T-cell (primary cell): Measurements from ENCODE around the gene RHBDD3. TPM values are rescaled to one million over a fixed set of nuclear protein-coding genes. Genes with fewer than 3 reads are reported as not detected.
A peak's percentile ranks its signal among the peaks of the same experiment; 100 is the strongest.

Experiments used
- ATAC-seq, 4 experiments: fragments of 200-7000 bp in 3 of 4; fragments of 150-1000 bp in 1 of 4; cut with Tn5 transposase; replicated peaks in 1 of 4; 1 replicate in 3 of 4; 2 replicates in 1 of 4; pipeline ENCODE4 v1.10.0; 2021; ENCODE audit warnings: moderate library complexity in 3 of 4, mild to moderate bottlenecking in 2 of 4, moderate number of reproducible peaks in 1 of 4
- CTCF ChIA-PET, 2 donors: fragments of 300-600 bp; sonication (Branson Sonifier 250); formaldehyde crosslinking; loops; one replicate each; lab custom pipeline; 2022; ENCODE audit warnings: antibody characterized with exemption in 2 of 2; lab: Charles Lee
- POLR2A ChIA-PET, 2 donors: fragments of 300-600 bp; sonication (Branson Sonifier 250); formaldehyde crosslinking; loops; one replicate each; lab custom pipeline; 2022; ENCODE audit warnings: antibody characterized with exemption in 2 of 2; lab: Charles Lee
- DNase-seq, 35 experiments: peaks; one replicate each; pipeline versions ENCODE4 v3.0.0 to v3.0.0-alpha.2; 2013 to 2023
- H3K27ac ChIP-seq: one replicate; pipeline ENCODE4 v1.5.1; 2013; ENCODE audit warnings: low read length
- H3K27me3 ChIP-seq, 2 experiments: replicated peaks in 1 of 2; 1 replicate in 1 of 2; 2 replicates in 1 of 2; pipeline versions ENCODE4 v1.6.1 to v1.7.0; 2013; ENCODE audit warnings: low read length in 1 of 2, mixed read lengths in 1 of 2; ENCODE audit not compliant: control insufficient read depth in 2 of 2, insufficient read depth in 2 of 2; ENCODE audit errors: extremely low read depth in 1 of 2
- H3K36me3 ChIP-seq, 2 donors: 1 replicate in 1 of 2; 2 replicates in 1 of 2; pipeline versions ENCODE4 v1.6.1 to v1.7.0; 2013; ENCODE audit warnings: low read length in 1 of 2; ENCODE audit not compliant: control insufficient read depth in 2 of 2, insufficient read depth in 1 of 2; ENCODE audit errors: extremely low read depth in 1 of 2
- H3K4me1 ChIP-seq, 2 experiments: 1 replicate in 1 of 2; 2 replicates in 1 of 2; pipeline versions ENCODE4 v1.6.1 to v1.7.0; 2013; ENCODE audit warnings: low read length in 2 of 2, mixed read lengths in 1 of 2; ENCODE audit not compliant: insufficient read depth in 2 of 2, control insufficient read depth in 1 of 2; ENCODE audit errors: extremely low read depth in 1 of 2
- H3K4me3 ChIP-seq, 2 donors: 1 replicate in 1 of 2; 2 replicates in 1 of 2; pipeline versions ENCODE4 v1.5.1 to v1.7.0; 2013; ENCODE audit warnings: mild to moderate bottlenecking in 2 of 2, low read length in 1 of 2, moderate library complexity in 1 of 2; ENCODE audit not compliant: control insufficient read depth in 1 of 2; ENCODE audit errors: extremely low read depth in 1 of 2
- H3K9me3 ChIP-seq: 2 replicates; pipeline ENCODE4 v1.7.0; 2013
- H3K27ac Mint-ChIP-seq, 2 donors: one replicate each; pipeline ENCODE4 v1.8.0; 2020 to 2021; ENCODE audit warnings: mild to moderate bottlenecking in 2 of 2, mixed read lengths in 2 of 2
- H3K27me3 Mint-ChIP-seq, 2 donors: one replicate each; pipeline ENCODE4 v1.8.0; 2021 to 2022; ENCODE audit warnings: mixed read lengths in 2 of 2
- H3K36me3 Mint-ChIP-seq: one replicate; pipeline ENCODE4 v1.8.0; 2021; ENCODE audit warnings: mixed read lengths
- H3K4me1 Mint-ChIP-seq, 3 donors: one replicate each; pipeline ENCODE4 v1.8.0; 2020 to 2022; ENCODE audit warnings: mixed read lengths in 3 of 3, mild to moderate bottlenecking in 1 of 3
- H3K4me3 Mint-ChIP-seq, 3 donors: one replicate each; pipeline ENCODE4 v1.8.0; 2020 to 2022; ENCODE audit warnings: mild to moderate bottlenecking in 3 of 3, mixed read lengths in 3 of 3, moderate library complexity in 3 of 3
- H3K9me3 Mint-ChIP-seq, 3 donors: one replicate each; pipeline ENCODE4 v1.8.0; 2020 to 2022; ENCODE audit warnings: mixed read lengths in 3 of 3
- WGBS: methylation state at CpG from one replicate; pipeline ENCODE4 v1.1.5; 2013; ENCODE audit warnings: missing lambda C conversion rate; ENCODE audit not compliant: insufficient coverage; 5-methylcytosine and 5-hydroxymethylcytosine counted together
- total RNA-seq, 35 experiments: library from RNA in 6 of 35; stranded (reverse) in 6 of 35; fragments of 120-200 nt in 1 of 35; gene quantifications; one replicate each; pipeline versions ENCODE4 v1.2.1 to v1.2.4 and lab custom pipeline; 2013 to 2026

The RHBDD3 gene
- total RNA-seq, 5 donors from 2014 or later (not counting 1 experiment from before 2014, with no cell fraction given), result 14.1 to 25.4 (median 22.1) TPM

DNA sequence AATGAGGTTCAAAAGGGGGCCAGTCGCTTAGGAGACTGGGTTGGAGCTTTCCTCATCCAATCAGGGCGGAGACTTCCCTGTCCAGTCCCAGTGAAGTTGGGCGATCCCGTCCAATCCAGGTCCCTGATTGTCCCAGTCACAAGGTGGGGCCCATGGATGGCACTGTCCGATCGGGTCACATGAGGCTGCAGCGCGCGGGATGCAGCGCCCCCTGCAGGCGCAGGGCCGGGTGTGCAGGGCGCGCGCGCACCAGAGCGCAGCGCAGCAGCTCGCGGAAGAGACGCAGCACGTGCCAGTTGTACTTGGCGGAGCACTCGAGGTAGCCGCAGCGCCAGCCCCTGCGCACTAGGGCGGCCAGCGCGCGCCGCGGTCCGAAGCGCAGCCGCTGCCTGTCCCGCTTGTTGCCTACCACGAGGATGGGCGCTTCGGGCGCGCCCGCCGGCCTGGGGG lies 45.4 kb upstream of the RHBDD3 start:
- no peaks in the 10 kb centered on the region for H3K36me3 ChIP-seq
- Mint-ChIP-seq H3K4me1 (peaks cover 13 to 40% (median 22%) of the 10 kb centered on the region in 3 donors), H3K36me3 (no peaks in the 10 kb centered on the region), H3K9me3 (no peaks in the 10 kb centered on the region), H3K27ac (no peak overlapping the region), H3K27me3 (peaks cover 30 to 50% of the 10 kb centered on the region in 2 donors), H3K4me3 (peak overlapping the region in 1 of 3 donors; percentile 24)
- H3K4me1 ChIP-seq, result peaks cover 2 to 45% of the 10 kb centered on the region in 2 experiments
- H3K27me3 ChIP-seq, result peaks cover 9 to 65% of the 10 kb centered on the region in 2 experiments
- DNase-seq (peak in 1 of 35 experiments; percentile 44), ATAC-seq (peak in 1 of 4 experiments; percentile 48)
- no peaks in the 10 kb centered on the region for H3K9me3 ChIP-seq
- 19% methylated on average over 38 of the region's 44 CpGs for WGBS
- H3K27ac ChIP-seq, result no peak overlapping the region
- CTCF ChIA-PET, result no interaction called here
- H3K4me3 ChIP-seq, result no peak overlapping the region
- POLR2A ChIA-PET, result no interaction called here

DNA sequence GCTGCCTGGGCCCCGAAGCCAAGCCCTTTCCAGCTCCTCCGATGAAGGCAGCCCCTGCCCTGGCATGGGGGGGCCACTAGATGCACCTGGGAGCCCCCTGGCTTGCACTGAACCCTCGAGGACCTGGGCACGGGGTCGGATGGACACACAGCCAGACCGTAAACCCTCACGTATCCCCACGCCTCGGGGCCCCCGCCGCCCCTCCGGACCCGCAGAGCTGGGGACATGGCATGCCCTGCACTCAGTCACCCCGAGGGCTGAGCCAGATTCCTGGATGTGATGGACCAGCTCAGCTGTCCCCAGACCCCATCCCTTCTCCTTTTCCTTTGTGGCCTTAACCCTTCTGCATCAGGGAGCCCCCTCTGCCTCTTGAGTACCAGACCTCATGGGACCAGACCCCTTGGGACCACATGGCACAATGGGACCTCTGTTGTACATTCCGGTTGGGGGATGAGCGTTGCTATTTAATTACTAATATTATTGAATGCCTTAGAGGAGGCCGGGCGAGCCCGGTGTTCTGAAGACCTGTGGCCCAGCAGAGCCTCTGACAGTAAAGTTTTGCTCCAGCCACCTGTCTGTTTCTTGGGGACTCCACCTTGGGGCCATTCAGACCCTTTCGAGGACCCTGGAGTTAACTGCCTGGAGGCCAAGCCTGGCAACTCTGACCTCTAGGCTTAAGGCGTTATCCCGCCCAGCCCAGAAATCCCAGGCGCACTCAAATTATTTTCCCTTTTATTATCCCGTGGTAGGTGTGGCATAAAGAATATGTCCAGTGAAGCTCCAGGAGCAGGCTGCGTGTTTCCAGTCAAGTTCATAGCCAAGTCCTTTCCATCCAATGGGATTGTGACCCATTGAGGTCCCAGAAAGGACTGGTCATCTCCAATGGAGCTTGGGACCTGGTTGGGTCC lies 44.7 kb upstream of the RHBDD3 start:
- Mint-ChIP-seq H3K4me3 (peak overlapping the region in 1 of 3 donors; percentile 24), H3K27ac (no peak overlapping the region), H3K4me1 (peaks cover 16 to 43% (median 22%) of the 10 kb centered on the region in 3 donors), H3K9me3 (no peaks in the 10 kb centered on the region), H3K27me3 (peaks cover 30 to 53% of the 10 kb centered on the region in 2 donors), H3K36me3 (no peaks in the 10 kb centered on the region)
- ATAC-seq (no peak), DNase-seq (no peak)
- Histone ChIP-seq H3K27ac (no peak overlapping the region), H3K9me3 (no peaks in the 10 kb centered on the region), H3K4me1 (peaks cover 2 to 50% of the 10 kb centered on the region in 2 experiments), H3K36me3 (no peaks in the 10 kb centered on the region), H3K4me3 (no peak overlapping the region), H3K27me3 (peaks cover 9 to 71% of the 10 kb centered on the region in 2 experiments)
- ChIA-PET CTCF (interaction anchor here in 1 of 2 donors (0.6 kb wide), 1 partner anchor 514 kb away, joined by 4 read pairs; no protein-coding TSS in a partner anchor), POLR2A (no interaction called here)
- WGBS, result 85% methylated on average over 17 of the region's 25 CpGs

DNA sequence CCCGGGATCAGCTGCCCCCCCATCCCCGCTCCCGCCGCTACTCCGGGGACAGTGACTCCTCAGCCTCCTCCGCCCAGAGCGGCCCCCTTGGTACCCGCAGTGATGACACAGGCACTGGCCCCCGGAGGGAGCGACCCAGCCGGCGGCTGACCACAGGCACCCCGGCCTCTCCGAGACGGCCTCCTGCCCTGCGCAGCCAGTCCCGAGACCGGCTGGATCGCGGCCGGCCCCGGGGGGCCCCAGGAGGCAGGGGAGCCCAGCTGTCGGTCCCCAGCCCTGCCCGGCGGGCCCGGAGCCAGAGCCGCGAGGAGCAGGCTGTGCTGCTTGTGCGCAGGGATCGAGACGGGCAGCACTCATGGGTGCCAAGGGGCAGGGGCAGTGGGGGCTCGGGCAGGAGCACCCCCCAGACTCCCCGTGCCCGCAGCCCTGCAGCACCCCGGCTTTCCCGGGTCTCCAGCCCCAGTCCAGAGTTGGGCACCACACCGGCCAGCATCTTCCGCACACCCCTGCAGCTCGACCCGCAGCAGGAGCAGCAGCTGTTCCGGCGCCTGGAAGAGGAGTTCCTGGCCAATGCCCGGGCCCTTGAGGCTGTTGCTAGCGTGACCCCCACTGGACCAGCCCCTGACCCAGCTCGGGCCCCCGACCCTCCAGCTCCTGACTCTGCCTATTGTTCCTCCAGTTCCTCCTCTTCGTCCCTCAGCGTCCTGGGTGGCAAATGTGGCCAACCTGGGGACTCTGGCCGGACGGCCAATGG lies 43.9 kb upstream of the RHBDD3 start:
- ChIA-PET CTCF (no interaction called here), POLR2A (interaction anchor here in 1 of 2 donors (0.6 kb wide), 1 partner anchor 12 kb away, joined by 3 read pairs; no protein-coding TSS in a partner anchor)
- Mint-ChIP-seq H3K4me1 (peaks cover 17 to 43% (median 22%) of the 10 kb centered on the region in 3 donors), H3K9me3 (no peaks in the 10 kb centered on the region), H3K36me3 (no peaks in the 10 kb centered on the region), H3K27me3 (peaks cover 28 to 51% of the 10 kb centered on the region in 2 donors), H3K27ac (no peak overlapping the region), H3K4me3 (no peak overlapping the region)
- Histone ChIP-seq H3K4me1 (peaks cover 2 to 56% of the 10 kb centered on the region in 2 experiments), H3K27me3 (peaks cover 9 to 67% of the 10 kb centered on the region in 2 experiments), H3K27ac (no peak overlapping the region), H3K36me3 (no peaks in the 10 kb centered on the region), H3K4me3 (no peak overlapping the region), H3K9me3 (no peaks in the 10 kb centered on the region)
- 83% methylated on average over 48 of the region's 50 CpGs for WGBS
- ATAC-seq (no peak), DNase-seq (no peak)

DNA sequence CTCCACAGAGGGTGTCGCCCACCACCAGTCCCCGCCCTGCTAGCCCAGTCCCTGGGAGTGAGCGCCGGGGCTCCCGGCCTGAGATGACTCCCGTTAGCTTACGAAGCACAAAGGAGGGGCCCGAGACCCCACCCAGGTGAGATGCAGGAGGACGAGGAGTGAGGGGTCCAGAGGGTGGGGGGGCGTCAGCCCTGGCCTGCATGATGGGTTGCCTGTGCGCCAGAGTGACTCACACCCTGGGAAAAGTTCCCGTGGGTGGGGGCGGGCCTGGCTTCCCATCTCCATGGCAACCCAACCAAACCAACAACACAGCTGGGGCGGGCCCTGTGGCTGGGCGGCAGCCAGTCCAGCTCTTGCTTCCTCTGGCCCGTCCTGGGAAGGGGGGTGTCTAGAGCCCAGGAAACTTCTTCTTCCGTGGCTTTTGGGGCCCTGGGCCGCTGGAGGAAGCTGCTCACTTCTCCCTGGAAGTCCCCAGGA lies 43.1 kb upstream of the RHBDD3 start:
- Mint-ChIP-seq H3K4me3 (no peak overlapping the region), H3K4me1 (peaks cover 17 to 45% (median 24%) of the 10 kb centered on the region in 3 donors), H3K27me3 (peaks cover 32 to 49% of the 10 kb centered on the region in 2 donors), H3K36me3 (no peaks in the 10 kb centered on the region), H3K9me3 (no peaks in the 10 kb centered on the region), H3K27ac (no peak overlapping the region)
- peak in 1 of 4 experiments; percentile 31 for ATAC-seq
- ChIA-PET POLR2A (interaction anchor here in 1 of 2 donors (0.6 kb wide), 1 partner anchor 11 kb away, joined by 3 read pairs; no protein-coding TSS in a partner anchor), CTCF (no interaction called here)
- Histone ChIP-seq H3K4me3 (no peak overlapping the region), H3K36me3 (no peaks in the 10 kb centered on the region), H3K27ac (no peak overlapping the region), H3K27me3 (peaks cover 9 to 67% of the 10 kb centered on the region in 2 experiments), H3K9me3 (no peaks in the 10 kb centered on the region), H3K4me1 (peaks cover 2 to 62% of the 10 kb centered on the region in 2 experiments)
- WGBS, result 22% methylated on average over 12 of the region's 18 CpGs
- DNase-seq, result peak in 16 of 35 experiments; percentile 10 to 61 (median 30)

DNA sequence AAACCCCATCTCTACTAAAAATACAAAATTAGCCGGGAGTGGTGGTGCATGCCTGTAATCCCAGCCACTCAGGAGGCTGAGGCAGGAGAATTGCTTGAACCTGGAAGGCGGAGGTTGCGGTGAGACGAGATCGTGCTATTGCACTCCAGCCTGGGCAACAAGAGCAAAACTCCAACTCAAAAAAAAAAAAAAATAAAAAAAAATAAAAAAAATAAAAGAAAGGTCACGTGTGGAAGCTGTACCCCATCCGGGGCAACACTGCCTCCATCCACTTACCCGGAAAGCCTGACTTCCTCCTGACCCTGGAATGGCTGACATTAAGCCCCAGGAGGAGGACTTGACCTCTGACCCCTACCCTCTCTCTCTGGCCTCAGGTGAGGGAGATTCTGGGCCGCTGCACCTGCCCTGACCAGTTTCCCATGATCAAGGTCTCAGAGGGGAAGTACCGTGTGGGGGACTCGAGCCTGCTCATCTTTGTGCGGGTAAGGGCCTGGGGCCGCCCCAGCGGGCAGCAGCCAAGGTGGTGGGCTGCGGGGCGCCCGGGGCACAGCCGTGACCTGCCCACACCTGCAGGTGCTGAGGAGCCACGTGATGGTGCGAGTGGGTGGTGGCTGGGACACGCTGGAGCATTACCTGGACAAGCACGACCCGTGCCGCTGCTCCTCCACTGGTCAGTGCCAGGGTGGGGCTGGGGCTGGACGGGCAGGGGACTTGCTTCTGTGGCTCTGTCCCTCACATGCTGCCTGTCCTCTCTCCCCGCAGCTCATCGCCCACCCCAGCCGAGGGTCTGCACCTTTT lies 42.5 kb upstream of the RHBDD3 start:
- Histone ChIP-seq H3K27ac (no peak overlapping the region), H3K9me3 (no peaks in the 10 kb centered on the region), H3K27me3 (peaks cover 9 to 70% of the 10 kb centered on the region in 2 experiments), H3K4me3 (no peak overlapping the region), H3K36me3 (no peaks in the 10 kb centered on the region), H3K4me1 (peaks cover 2 to 62% of the 10 kb centered on the region in 2 experiments)
- ChIA-PET POLR2A (no interaction called here), CTCF (no interaction called here)
- Mint-ChIP-seq H3K4me3 (no peak overlapping the region), H3K27me3 (peaks cover 34 to 52% of the 10 kb centered on the region in 2 donors), H3K36me3 (no peaks in the 10 kb centered on the region), H3K4me1 (peaks cover 17 to 46% (median 25%) of the 10 kb centered on the region in 3 donors), H3K27ac (no peak overlapping the region), H3K9me3 (no peaks in the 10 kb centered on the region)
- DNase-seq (no peak), ATAC-seq (no peak)
- WGBS, result 82% methylated on average over 21 of the region's 28 CpGs
